ENCODE data around the gene MAG.

Gene MAG

GRCh38 chr19:35363001-35363590 is 71.1 kb downstream of the MAG start:
- DNase-seq, result no peak

Data from fibroblast of skin of back (primary cell).